HS-27A (cell line): ENCODE data around the gene MOV10L1.
"Not testable (repeated sequence)": the region's sequence is repeated elsewhere in the genome, so short reads cannot be mapped to it uniquely, and the experiment has no call there.

ENCODE experiments used
- DNase-seq: peaks from one replicate; pipeline ENCODE4 v3.0.0-alpha.2; 2012; ENCODE audit warnings: low read depth, missing footprints

Gene MOV10L1

DNA sequence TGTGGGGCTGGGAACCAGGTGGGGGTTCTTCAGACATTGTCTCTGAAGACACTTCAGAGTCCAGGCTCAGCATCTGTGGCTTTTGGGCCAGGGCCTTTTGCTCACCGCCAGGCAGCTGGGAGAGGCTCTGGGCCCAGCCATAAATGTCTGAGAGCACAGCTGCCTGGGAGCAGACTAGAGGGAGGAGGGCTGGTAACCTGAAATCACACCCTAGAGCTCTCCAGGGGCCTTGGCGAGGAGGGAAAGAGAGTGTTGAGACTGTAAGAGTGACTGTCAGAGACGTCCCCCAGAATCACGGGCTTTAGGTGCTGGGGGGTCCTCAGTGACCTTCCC is 100.0 kb downstream of the MOV10L1 start:
- DNase-seq: no peak

DNA sequence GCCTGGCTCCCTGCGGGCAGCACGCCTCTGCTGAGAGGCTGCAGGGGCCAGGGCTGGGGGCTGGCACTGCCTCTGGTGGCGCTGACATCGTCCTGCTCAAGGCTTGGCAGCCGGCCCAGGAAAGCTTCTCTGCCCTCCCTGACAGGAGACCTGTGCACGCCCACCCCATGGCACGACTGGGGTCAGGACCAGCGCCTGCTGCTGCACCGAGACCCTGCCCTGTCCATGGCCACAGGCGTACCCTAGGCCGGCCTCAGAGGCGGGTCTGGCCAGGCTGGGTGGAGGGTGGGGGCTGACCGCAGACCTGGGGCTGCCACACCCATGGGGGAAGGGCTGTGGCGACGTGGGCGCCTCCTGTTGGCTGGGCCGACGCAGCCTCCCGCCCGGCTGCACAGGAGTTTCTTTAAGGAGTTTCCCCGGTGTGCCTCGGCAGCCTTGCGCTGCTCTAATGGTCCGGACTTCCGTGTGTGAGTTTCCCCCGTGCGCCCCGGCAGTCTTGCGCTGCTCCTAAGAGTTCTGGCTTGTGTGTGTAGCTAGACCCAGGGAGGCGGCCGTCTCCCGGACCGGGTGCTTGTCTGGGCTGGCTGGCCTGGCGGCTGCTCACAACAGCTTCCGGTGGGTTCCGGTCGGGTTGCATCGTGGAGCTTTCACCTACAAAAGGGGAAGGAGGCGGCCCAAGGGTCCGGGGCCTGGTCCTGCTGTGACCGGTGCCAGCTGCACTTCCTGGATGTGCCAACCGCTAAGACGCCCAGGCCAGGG is 100.6 kb downstream of the MOV10L1 start:
- no peak for DNase-seq

DNA sequence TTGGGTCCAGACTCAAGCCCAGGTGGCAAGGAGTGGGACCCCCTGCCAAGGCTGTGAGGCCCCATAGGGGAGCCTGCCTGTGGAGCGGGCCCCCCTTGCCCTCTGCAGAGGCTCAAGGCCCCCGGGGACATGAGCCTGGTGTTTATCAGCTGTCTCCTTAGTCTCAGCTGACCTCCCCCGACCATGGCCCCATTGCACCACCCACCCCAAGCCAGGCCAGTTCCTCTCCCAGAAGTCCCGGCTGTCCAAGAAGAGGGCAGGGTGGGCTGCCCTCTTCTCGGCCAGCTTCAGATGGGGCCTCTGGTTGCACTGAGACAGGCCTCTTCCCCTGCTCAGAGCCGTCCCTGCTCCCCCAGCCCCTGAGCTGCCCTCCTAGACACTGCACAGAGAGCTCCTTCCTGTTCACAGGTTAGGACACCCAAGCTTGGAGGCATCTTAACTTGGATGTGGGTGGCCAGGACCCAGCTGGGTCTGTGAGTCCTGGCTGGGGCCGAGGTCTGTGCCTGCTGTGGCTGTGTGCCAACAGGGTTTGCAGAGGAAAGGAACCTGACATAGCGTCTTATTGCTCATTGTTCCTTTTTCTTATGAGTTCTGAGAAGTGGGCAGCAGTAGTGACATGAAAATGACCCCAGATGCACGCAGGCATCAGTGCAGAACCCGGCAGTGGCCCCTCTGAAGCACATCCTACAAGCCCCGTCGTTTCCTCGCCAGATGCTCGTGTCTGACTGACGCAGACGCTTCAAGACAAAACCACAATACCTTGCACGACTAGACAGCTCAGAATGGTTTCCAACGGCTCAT is 101.3 kb downstream of the MOV10L1 start:
- DNase-seq: no peak

DNA sequence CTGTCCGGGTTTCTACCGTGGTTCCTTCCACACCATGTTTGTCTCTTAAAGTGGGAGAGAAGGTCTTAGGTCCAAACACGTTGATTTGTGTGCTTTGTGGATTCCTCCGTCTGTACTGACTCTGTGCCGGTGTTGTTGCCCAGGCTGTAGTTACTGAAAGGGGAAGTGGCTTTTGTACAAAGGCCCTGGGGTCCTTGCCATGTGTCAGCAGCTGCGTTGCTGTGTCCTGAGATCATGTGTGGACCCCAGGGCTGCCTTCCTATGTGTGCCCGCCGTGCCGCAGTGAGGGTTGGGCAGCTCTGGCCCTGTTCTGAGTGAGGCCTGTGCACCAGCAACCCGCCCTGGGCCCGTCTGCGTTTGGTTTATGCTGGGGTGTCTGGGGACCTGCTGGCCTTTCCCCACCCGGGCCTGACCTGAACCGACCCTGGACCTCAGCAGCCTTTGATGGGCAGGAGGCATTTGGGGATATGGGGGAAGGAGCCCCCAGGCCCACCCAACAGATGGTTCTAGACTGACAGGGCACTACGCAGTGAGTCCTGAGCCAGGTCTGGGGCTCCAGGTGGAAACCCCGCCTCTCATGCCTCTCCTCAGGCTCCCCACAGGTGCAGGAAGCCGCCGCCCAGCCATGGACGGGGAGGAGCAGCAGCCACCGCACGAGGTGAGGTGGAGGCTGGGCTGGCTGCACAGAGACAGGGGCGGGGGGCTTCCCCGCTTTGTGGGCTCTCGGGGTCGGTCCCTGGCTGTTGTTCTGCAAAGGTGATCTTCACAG is 102.8 kb downstream of the MOV10L1 start:
- no peak for DNase-seq

DNA sequence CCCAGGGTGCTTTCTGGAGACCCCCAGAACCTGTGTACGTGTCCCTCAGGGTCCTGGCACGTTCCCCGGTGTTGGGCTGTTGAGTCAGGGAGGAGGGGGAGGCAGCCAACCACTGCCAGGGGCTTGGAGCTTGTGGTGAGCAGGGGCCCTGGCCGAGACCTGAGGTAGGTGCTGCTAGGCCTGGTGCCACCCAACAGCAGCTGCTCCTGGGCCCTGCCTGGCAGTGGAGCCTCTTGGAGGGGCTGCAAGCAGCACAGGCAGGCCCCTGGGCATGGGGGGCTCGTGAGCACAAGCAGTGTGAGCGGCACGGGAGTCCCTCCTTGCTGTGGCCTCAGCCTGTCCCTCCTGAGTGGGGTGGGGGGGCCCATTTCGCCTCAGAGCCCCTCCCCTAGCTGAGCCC is 103.8 kb downstream of the MOV10L1 start:
- no peak for DNase-seq

DNA sequence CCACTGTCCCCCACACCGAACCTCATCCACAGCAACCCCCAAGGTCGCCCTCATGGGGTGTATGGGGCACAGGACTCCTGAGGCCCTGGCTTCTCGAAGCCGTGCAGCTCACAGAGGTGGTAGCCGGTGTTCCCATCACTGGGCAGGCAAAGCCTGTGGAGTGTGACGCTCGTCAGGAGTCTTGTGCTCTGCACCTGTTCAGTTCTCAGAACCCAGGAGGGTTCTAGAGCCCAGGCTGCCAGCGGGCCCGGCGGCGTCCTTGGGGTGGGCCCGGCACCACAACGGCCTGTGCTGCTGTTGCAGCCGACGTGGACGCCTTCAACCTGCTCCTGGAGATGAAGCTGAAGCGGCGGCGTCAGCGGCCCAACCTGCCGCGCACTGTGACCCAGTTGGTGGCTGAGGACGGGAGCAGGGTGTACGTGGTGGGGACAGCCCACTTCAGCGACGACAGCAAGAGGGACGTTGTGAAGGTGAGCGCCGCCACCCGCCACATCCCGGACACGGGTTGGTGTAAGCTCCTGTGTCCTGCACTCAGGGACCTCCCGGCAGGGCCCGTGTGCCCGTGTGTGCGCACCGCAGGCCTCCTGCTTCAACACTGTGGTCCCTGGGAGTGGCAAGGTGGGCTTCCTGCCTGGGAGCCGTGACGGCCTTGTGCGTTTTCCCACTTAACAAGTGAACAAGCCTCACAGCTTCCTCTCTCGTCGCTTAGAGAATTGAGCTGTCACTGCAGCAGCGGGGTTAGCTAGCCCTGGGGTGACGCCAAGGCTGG is 104.4 kb downstream of the MOV10L1 start:
- DNase-seq: no peak

DNA sequence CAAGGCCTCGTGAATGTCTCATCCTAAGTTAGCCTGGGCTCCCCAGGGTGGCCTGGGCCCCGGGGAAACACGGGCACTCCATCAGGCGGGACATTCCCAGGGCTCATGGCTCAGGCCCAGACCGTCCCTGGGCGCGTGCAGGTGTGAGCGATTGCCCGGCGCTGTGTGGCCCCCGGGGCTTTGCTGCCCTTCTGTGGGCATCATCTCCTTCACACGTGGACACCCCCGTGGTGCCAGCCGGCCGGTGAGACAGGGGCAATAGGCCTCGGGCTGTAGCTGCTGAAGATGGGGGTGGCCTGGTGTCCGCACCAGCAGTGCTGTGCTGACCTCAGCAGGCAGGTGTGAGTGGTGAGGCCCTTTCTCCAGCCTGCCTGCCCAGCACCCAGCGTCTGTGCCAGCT is 106.5 kb downstream of the MOV10L1 start:
- no peak for DNase-seq

DNA sequence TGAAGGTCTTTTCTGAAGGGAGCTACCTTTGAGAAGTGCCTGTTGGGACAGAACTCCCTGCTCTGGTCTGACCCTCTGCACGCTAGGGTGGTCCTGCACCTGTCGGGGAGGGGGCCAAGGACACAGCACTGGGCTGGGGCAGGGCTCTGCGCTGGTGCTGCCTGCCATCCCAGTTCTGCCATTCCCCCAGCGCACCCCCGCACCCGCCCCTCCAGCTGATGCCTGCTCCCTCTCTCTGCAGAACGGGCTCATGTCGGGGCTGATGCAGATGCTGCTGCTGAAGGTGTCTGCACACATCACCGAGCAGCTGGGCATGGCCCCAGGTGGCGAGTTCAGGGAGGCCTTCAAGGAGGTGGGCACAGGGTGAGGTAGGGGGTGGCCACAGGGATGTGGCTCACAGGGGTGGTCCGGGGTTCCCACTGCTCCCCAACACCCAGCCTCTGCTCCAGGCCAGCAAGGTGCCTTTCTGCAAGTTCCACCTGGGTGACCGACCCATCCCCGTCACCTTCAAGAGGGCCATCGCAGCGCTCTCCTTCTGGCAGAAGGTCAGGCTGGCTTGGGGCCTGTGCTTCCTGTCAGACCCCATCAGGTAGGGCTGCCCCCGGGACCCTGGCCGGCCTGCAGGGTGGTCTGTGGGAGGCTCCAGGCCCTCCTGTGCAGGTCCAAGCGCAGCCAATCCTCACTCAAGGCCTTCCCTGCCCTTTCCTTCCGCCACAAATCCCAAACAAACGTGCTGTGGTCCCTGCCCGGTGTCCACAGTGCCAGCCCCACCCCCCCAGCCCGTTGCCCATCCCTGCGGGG is 107.4 kb downstream of the MOV10L1 start:
- DNase-seq: no peak

DNA sequence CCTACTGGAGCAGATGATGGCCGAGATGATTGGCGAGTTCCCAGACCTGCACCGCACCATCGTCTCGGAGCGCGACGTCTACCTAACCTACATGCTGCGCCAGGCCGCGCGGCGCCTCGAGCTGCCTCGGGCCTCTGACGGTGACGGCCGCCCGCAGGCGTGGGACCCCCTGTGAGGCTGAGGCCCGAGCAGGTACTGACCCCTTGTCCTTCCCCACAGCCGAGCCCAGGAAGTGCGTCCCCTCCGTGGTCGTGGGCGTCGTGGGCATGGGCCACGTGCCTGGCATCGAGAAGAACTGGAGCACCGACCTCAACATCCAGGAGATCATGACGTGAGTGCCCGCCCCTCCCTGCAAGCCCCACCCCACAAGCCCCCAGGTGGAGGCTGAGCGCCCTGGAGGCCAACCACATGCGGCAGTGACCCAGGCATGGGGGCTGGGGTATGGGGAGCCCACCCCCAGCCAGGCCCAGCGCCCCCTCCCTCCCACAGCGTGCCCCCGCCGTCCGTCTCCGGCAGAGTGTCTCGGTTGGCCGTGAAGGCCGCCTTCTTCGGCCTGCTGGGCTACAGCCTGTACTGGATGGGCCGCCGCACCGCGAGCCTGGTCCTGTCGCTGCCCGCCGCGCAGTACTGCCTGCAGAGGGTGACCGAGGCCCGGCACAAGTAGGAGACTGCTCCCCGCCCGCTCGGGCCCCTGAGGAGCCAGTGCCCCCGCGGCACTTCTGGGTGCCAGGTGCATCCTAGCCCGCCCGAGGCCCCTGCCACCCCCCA is 108.2 kb downstream of the MOV10L1 start:
- no peak for DNase-seq

DNA sequence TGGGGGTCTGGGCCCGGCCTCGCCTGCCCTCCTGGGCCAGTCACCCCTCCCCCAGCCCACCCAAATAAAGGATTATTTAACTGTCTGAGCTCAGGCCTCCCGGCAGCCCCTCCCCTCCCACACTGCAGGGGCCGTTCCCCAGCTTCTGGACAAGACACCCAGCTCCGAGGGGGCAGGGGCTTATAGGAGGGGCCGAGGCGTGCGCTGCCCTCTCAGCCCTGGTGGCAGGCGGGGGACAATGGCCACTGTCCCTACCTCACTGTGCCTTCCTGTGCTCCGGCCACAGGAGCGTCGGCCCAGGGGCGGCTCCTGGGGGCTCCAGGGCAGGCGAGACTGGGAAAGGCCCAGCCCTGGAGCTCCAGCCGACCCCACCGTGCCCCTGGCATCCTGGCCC is 108.8 kb downstream of the MOV10L1 start:
- DNase-seq: no peak

DNA sequence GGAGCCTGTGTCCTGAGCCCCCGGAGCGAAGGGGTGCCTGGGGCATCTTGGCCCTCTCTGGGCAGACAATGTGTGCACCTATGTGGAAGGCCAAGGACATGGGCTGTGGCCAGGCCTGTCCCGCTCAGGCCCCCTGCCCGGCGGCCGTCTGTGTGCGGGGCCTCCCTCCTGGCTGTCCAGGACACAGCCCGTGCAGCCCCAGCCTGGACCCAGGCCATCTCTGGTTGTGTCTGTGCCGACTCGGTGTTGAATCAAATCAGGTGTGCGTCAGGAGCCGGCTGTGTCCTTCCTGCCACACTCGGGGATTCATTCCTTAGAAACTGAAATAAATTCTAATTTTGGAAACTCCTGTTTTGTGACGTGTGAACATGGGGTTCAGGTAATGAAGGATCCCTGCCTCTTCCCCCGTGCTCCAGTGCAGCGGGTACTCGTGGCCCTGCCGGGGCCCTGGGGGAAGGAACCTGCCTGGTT is 109.5 kb downstream of the MOV10L1 start:
- no peak for DNase-seq

DNA sequence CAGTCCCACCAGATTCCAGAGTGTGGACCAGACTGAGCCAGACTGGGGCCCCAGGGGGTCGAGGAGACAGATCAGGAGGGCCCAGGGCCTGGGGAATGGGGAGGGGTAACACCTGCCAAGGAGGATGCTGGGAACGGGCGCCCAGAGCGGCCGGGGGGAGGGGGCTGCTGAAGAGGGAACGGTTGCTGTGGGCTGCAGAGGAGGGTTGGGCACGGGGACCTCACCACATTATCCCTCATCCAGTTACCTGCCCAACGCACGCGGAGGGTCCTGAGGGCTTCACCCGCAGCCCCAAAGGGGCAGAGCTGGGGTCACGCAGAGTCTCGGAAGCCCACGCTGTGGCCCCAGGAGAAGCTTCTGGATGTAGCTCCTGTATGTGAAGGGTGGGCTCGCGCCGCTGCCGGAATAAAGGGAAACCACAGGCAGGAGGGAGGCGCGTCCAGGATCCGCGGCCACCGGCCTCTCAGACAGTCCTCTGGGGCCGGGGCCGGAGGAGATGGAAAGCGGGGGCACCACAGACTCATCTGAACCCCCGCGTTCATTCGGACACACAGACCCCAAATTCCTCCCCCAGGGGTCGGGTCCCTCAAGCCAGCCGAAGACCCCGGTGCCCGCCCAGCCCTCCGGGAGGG is 110.1 kb downstream of the MOV10L1 start:
- DNase-seq: no peak

DNA sequence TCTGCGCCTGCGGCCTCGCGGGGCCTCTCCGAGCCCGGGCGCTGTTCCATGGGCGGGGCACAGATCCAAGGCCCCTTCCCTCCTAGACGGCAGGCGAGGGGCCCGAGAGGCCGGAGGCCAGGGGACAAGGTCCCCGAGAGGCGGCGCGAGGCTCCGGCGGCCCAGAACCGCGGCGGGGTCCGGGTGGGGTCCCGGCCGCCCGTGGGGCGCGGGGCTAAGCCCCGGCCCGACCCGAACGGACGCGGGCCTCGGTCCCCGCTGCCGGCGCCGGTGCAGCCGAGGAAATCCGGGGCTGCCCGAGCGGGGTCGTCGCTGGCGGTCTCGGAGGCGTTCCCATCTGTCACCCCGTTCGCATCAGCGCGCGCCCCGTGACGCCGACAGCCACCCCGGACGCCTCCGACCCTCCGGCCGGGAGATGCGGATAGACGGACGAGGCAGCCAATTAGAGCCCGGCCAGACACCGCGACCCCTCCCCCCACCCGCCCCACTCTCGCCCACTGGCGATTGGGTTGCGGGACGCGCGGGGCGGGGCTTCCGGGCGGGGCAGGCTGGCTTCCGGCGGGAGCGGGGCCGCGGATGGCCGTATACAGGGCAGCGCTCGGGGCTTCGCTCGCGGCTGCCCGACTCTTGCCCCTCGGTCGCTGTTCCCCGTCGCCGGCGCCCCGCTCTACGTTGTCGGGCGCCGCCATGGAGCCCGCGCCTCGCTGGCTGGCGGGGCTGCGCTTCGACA is 110.8 kb downstream of the MOV10L1 start, which contains the start of gene SELENOO:
TSS of gene SELENOO (plus strand) at position 551 of the 730 bp plus-strand sequence. CDS start at position 577, 26 bp downstream.
- peak; percentile 42 for DNase-seq

DNA sequence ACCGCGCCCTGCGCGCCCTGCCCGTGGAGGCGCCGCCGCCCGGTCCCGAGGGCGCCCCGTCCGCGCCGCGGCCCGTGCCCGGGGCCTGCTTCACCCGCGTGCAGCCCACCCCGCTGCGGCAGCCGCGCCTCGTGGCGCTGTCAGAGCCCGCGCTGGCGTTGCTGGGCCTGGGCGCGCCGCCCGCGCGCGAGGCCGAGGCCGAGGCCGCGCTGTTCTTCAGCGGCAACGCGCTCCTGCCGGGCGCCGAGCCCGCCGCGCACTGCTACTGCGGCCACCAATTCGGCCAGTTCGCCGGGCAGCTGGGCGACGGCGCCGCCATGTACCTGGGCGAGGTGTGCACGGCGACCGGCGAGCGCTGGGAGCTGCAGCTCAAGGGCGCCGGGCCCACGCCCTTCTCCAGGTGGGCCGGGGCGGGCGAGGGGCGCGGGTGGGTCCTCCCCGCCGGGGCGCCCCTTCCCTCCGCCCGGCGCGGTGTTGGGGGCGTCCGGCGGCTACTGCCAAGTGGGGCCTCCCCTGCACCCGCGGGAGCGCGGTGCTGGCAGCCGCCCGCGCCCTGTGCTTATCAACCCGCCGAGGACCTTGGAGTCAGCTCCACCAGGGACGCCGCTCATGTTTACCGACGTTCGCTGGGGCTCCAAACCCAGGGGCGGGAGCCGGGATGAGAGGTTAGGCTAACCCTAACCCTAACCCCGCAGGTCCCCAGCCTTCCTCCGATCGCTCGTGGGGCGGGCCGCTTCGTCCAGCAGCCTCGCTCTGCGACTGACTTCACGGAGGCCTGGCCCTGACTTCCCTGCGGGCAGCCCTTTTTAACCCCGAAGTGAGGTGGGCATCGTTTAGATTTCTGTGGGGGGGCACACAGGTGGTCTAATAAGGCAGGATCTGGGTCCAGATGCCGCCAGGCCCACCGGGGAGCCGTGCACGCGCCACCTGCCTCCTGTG is 111.7 kb downstream of the MOV10L1 start:
- no peak for DNase-seq

DNA sequence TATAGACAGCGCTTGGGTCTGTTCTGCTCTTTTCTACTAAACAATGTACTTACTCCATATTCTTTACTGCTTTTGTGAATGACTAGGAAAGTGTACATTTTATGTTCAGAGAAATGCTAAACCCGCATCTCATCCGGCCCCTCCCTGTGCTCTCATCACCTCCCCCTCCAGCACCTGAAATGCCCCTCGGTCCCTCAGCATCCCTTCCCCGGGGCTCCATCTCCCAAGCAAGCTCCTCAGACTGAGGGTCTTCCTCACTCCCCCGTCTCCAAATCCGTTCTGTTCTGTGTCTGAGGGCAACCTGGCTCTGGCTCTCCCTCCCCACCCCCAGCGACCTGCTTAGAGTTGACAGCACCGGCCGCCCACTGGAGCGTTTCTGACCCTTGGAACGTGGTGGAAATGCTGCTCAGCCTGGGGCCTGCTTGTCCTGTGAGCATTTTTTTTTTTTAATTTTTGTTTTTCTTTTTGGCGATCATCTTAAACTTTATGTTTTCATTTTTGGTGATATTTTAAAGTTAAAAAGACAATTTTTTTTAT is 112.4 kb downstream of the MOV10L1 start:
- DNase-seq: no peak

DNA sequence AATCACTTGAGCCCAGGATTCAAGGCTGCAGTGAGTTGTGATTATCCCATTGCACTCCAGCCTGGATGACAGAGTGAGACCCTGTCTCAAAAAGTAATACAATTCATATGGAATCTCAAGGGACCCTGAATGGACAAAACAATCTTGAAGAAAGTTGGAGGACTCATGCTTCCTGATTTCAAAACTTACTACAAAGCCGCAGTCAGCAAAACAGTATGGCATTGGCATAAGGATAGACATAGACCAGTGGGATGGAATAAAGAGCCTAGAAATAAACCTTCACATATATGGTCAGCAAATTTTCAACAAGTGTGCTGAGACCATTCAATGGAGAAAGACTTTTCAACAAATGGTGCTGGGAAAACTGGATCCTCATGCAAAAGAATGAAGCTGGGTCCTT is 113.5 kb downstream of the MOV10L1 start:
- DNase-seq: no peak

DNA sequence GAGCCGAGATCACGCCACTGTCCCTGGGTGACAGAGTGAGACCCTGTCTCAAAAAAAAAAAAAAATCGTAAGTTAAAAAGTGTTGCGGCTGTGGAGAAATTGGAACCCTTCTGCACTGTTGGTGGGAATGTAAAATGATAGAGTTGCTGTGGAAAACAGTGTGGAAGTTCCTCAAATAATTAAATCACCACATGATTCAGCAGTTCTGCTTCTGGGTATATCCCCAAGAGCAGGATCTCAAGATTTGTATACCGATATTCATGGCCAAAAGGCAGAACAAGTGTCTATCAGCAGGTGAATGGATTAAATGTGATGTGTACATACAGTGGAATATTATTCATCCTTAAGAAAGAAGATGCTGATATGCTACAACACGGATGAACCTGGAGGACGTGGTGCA is 114.8 kb downstream of the MOV10L1 start:
- DNase-seq: no peak

DNA sequence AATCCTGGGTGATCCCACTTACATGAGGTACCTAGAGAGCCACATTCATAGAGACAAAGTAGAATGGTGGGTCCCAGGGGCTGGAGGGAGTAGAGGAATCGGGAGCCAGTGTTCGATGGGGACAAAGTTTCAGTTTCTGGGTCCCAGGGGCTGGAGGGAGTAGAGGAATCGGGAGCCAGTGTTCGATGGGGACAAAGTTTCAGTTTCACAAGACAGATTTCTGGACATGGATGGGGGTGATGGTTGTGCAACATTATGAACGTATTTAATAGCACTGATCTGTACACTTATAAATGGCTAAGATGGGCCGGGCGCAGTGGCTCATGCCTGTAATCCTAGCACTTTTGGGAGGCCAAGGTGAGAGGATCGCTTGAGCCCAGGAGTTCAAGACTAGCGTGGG is 115.2 kb downstream of the MOV10L1 start:
- not testable (repeated sequence) for DNase-seq
